Suprapubic skin (tissue), 4 donors: ENCODE results near the gene SLC22A23.

Experiments
- POLR2A ChIP-seq, 2 donors: fragments of 450-650 bp; IDR thresholded peaks; one replicate each; pipeline ENCODE4 v1.6.1; 2017; ENCODE audit warnings: antibody characterized with exemption in 2 of 2, mild to moderate bottlenecking in 2 of 2, moderate library complexity in 2 of 2
- POLR2AphosphoS5 ChIP-seq, 3 donors: sonication (generic); formaldehyde crosslinking; IDR thresholded peaks; one replicate each; pipeline ENCODE4 v1.6.1; 2017; ENCODE audit warnings: antibody characterized with exemption in 3 of 3

- no peak for TF ChIP-seq POLR2A (IDR thresholded peaks at IDR 0.05)
- TF ChIP-seq POLR2AphosphoS5 (IDR thresholded peaks at IDR 0.05) = no peak
Measured at GRCh38 chr6:3327403-3327802, 129.4 kb downstream of the SLC22A23 start.
